ENCODE measurements around the gene PRCD. TPM values are rescaled to one million over a fixed set of nuclear protein-coding genes. Genes with fewer than 3 reads are reported as not detected.

Gene PRCD
- polyA plus RNA-seq, 4 donors: 3.0 to 4.5 (median 3.3) TPM

DNA sequence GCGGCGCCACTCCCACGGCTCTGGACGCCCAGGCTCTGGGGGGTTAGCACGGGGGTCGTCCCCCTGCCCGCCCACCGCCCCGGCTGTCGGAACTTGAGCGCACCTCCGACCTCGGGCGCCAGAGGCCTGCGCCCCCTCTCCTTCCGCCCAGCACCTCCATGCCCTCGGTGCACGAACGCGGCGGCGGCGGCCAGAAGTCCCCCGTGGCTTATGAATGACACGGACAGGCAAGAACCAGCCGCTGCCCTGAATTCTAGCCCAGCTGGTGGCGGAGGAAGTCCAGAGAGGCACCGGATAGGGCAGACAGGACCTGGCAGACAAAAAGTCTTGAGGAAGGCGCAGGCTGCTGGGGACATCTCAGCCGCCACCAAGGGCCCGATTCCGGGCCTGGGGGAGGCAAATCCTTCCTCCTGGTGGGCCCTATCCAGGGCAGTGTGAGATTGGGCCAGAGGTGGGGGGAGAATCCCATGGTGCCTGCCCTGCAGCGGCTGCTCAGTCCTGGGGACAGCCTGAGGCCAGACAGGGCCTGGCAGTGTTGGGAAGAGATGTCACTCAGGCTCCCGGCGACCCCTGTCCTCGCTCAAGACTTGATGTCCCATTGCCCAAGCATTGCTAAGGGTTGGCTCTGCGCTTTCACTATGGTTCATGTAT is 1.4 kb upstream of the PRCD start:
- no peak for DNase-seq (ENCODE audit: low read depth in 4 of 4, low spot score in 3 of 4)

DNA sequence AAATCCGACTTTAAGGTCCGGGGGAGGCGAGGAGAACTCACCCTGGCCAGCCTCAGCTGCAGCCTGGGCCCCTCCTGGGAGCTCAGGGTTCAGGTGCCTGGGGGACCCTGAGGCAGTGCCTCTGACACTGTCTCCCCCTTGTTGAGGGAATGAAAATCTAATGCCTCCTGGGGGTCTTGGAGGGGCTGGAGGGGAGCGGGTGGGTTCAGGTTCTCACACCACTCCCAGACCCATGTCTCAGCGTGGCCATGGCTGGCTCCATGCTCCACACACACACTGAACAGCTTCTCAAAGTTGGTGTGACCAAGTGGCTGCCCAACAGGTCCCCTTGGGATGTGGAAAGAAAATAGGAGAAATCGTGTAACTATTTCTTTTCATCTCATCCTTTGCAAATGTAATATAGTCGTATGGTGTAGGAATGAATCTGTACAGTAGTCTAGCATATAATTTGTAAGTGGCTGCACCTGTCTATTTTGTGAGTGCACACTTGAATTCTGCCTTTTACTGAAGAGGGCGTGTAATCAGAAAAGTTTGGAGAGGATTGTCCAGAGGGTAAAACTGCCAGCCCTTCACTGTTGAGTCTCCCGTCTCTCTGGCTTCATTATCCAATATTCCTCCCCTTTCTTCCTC is 788 bp upstream of the PRCD start:
- no peak for DNase-seq (ENCODE audit: low read depth in 4 of 4, low spot score in 3 of 4)

DNA sequence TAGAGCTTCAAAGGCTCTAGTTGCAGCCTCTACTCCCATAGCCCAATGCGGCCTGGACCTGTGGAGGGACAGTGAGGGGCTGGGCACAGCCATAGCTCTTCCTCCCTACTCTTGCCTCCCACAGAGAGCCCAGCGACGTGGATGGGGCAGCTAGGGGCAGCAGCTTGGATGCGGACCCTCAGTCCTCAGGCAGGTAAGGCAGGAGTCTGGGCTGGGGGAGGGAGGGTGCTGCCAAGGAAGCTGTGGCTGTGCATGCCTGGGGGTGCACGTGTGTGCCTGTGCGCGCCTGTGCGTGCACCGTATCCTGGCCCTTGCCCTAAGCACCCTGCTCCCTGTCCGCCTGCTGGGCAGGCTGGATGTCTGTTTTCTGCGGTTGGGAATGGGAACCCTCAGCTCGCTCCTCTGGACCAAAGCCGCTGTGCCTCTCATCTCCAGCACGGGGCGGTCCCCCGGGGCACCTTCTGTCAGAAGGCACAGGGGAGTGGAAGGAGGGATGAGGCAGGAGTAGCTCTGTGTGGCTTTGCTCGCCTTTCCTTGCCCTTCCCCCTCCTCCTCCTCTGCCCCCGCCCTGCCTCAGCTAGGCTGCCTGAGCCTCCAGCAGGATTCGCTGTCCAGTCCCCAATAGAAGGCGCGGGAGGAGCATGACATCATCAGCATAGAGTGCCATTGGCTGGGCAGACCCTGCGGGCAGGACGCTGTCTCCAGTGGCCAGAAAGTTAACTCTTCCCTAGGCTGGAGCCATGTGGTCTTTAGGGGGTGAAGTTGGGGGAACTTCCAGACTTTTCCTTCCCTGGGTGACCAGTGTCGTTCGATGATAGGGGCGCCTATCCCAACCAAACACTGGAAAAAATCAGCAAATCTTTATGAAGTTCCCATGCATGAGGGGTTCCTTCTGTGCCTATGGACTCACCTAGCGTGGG is 797 bp downstream of the PRCD start:
- peak; percentile 84 to 94 (median 88) for DNase-seq (ENCODE audit: low read depth in 4 of 4, low spot score in 3 of 4)

- DNase-seq (ENCODE audit: low read depth in 4 of 4, low spot score in 3 of 4): no peak
These were observed 2.1 kb downstream of the PRCD start for GRCh38 chr17:76541739-76542454.

- DNase-seq (ENCODE audit: low read depth in 4 of 4, low spot score in 3 of 4): no peak
These were observed 2.7 kb downstream of the PRCD start for GRCh38 chr17:76542566-76542971.

- DNase-seq (ENCODE audit: low read depth in 4 of 4, low spot score in 3 of 4): no peak
These were observed 3.1 kb downstream of the PRCD start for GRCh38 chr17:76542984-76543383.

GRCh38 chr17:76543482-76543825 is 3.6 kb downstream of the PRCD start:
- no peak for DNase-seq (ENCODE audit: low read depth in 4 of 4, low spot score in 3 of 4)

GRCh38 chr17:76543826-76544545 is 4.1 kb downstream of the PRCD start:
- no peak for DNase-seq (ENCODE audit: low read depth in 4 of 4, low spot score in 3 of 4)

- DNase-seq (ENCODE audit: low read depth in 4 of 4, low spot score in 3 of 4): no peak
These were observed 4.9 kb downstream of the PRCD start for GRCh38 chr17:76544546-76545365.

GRCh38 chr17:76545918-76546555 is 6.2 kb downstream of the PRCD start:
- DNase-seq (ENCODE audit: low read depth in 4 of 4, low spot score in 3 of 4): no peak

- DNase-seq (ENCODE audit: low read depth in 4 of 4, low spot score in 3 of 4): no peak
These were observed 6.8 kb downstream of the PRCD start for GRCh38 chr17:76546556-76547182.

GRCh38 chr17:76547183-76547641 is 7.4 kb downstream of the PRCD start:
- no peak for DNase-seq (ENCODE audit: low read depth in 4 of 4, low spot score in 3 of 4)

DNA sequence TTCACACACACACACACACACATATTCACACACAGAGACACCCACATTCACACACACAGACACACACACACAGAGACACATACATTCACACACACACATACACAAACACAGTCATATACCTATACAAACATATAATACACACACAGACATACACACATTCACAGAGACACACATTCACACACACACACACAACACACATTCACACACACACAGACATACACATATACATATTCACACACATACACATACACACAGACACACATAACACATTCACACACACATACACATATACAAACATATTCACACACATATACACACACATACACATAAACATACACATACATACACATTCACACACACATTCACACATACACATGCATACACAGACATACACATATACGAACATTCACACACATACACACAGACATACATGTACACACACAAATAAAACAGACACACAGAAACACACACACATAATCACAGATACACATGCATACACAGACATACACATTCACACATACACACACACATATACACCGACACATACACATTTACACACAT is 7.9 kb downstream of the PRCD start:
- DNase-seq (ENCODE audit: low read depth in 4 of 4, low spot score in 3 of 4): no peak

DNA sequence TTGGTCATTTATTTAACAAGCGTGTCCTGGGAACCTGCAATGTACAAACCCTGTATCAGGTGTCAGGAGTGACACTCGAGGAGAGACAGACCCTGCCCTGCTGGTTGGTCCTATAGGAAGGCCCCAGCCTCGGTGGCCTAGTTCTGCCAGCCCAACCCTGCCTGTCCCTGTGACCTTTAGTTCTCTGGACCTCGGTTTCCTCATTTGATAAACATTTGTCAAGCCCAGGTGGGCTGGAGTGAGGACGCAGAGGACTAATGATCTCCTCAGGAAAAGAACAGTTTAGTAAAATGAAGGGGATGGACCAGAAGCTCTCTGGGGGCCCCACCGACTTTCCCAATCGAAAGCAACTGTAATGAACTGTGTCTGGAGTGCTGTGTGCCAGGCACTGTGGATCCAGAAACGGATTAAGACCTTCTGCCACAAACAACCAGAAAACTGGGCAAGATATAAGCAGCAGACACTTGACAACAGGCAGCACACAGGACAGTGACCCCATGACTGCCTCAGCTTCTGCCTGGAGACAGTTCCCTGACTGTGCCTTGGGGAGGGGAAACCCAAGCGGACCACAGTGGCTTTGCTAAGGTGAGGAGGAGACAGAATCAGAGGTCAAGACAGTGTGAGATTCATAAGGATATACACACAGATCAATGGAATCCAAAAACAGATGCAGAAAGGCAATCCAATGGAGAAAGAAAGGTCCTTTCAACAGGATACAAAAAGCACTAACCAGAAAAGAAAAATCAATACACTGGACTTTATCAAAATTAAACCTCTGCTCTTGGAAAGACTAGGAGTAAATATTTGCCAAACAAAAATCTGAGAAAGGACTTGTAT is 8.8 kb downstream of the PRCD start:
- DNase-seq (ENCODE audit: low read depth in 4 of 4, low spot score in 3 of 4): no peak

DNA sequence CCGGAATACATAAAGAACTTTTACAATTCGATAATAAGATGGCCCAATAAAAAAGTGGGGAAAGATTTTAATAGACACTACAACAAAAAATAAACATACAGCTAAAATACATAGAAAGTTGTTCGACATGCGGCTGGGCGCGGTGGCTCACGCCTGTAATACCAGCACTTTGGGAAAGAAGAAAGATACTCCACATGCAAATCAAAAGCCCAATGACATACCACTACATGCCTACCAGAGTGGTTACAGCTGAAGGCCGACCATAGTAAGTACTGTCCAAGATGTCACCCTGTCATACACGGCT is 9.3 kb downstream of the PRCD start:
- no peak for DNase-seq (ENCODE audit: low read depth in 4 of 4, low spot score in 3 of 4)

GRCh38 chr17:76549539-76549938 is 9.7 kb downstream of the PRCD start:
- no peak for DNase-seq (ENCODE audit: low read depth in 4 of 4, low spot score in 3 of 4)
